ENCODE data around the gene DENND5B. TPM values are rescaled to one million over a fixed set of nuclear protein-coding genes. Genes with fewer than 3 reads are reported as not detected.

The DENND5B gene
- total RNA-seq (2022) = 18.6 and 26.7 TPM in 2 replicates
- Bru-seq, nascent RNA = percentile 86 among the genes with signal in this experiment
- percentile 86 among the genes with signal in this experiment for BruChase-seq, experiment 1, labeled RNA remaining after a 6-hour chase
- BruChase-seq, experiment 2, labeled RNA remaining after a 2-hour chase = percentile 85 among the genes with signal in this experiment
- long read RNA-seq, full-length matches to known transcripts = 1 of 25 reads
- long read RNA-seq, partial matches to known transcripts = 13 of 25 reads
- long read RNA-seq, other reads (novel, unspliced or antisense) = 11 of 25 reads

GRCh38 chr12:31590642-31591379 is at the start of gene DENND5B:
TSS of gene DENND5B (minus strand) at chr12:31591136. CDS start at chr12:31590832, 304 bp downstream.
- intact Hi-C loops (cut with micrococcal nuclease) = loop anchor here (1.0 to 5.0 kb wide), 2 partner anchors 45 to 169 kb away; no protein-coding TSS in a partner anchor
- no TSS peak for BruUV-seq (replicated peaks)
- Mint-ChIP-seq H3K9me3 (ENCODE audit: unreplicated experiment) (no peaks in the 10 kb centered on the region), H3K27ac (ENCODE audit: low read depth, unreplicated experiment) (peak within 1 kb of the TSS; percentile 92), H3K4me1 (ENCODE audit: insufficient read depth, unreplicated experiment) (peaks cover 29% of the 10 kb centered on the region), H3K4me3 (ENCODE audit: unreplicated experiment) (peak within 1 kb of the TSS; percentile 96), H3K36me3 (ENCODE audit: insufficient read depth, unreplicated experiment) (peaks cover 6% of the 10 kb centered on the region), H3K27me3 (ENCODE audit: insufficient read depth, unreplicated experiment) (no peaks in the 10 kb centered on the region)
- ChIA-PET CTCF (interaction anchor here (0.5 to 1.5 kb wide), 7 partner anchors 12 to 187 kb away, joined by 3 to 5 read pairs (median 3); no protein-coding TSS in a partner anchor), POLR2A (interaction anchor here (0.6 to 4.8 kb wide), 32 partner anchors 8 to 516 kb away, joined by 3 to 119 read pairs (median 5); partner anchors contain the start of genes BICD1 and ETFBKMT)
- no peak for TF ChIP-seq CTCF (IDR thresholded peaks at IDR 0.05; ENCODE audit: unreplicated experiment)
- peak; percentile 42 for DNase-seq (ENCODE audit: unreplicated experiment)

GRCh38 chr12:31634620-31635019 is 43.7 kb upstream of the DENND5B start:
- peaks cover 5% of the 10 kb centered on the region for H3K36me3 Mint-ChIP-seq (ENCODE audit: insufficient read depth, unreplicated experiment)
- intact Hi-C loops (cut with micrococcal nuclease) = no loop called here
- TF ChIP-seq CTCF (IDR thresholded peaks at IDR 0.05; ENCODE audit: unreplicated experiment) = no peak
- ChIA-PET CTCF (interaction anchor here (0.6 to 3.0 kb wide), 4 partner anchors 153 to 1786 kb away, joined by 3 to 43 read pairs (median 4); no protein-coding TSS in a partner anchor), POLR2A (no interaction called here)
- no peak for DNase-seq (ENCODE audit: unreplicated experiment)
- H3K4me1 Mint-ChIP-seq (ENCODE audit: insufficient read depth, unreplicated experiment) = peaks cover 7% of the 10 kb centered on the region
- no peaks in the 10 kb centered on the region for H3K27me3 Mint-ChIP-seq (ENCODE audit: insufficient read depth, unreplicated experiment)
- no peak overlapping the region for H3K4me3 Mint-ChIP-seq (ENCODE audit: unreplicated experiment)
- H3K27ac Mint-ChIP-seq (ENCODE audit: low read depth, unreplicated experiment) = no peak overlapping the region
- no peaks in the 10 kb centered on the region for H3K9me3 Mint-ChIP-seq (ENCODE audit: unreplicated experiment)
- no TSS peak for BruUV-seq (replicated peaks)

- Mint-ChIP-seq H3K4me3 (ENCODE audit: unreplicated experiment) (no peak overlapping the region), H3K4me1 (ENCODE audit: insufficient read depth, unreplicated experiment) (peaks cover 7% of the 10 kb centered on the region), H3K36me3 (ENCODE audit: insufficient read depth, unreplicated experiment) (peaks cover 5% of the 10 kb centered on the region), H3K27ac (ENCODE audit: low read depth, unreplicated experiment) (no peak overlapping the region), H3K9me3 (ENCODE audit: unreplicated experiment) (no peaks in the 10 kb centered on the region), H3K27me3 (ENCODE audit: insufficient read depth, unreplicated experiment) (no peaks in the 10 kb centered on the region)
- no TSS peak for BruUV-seq (replicated peaks)
- ChIA-PET CTCF (interaction anchor here (0.5 to 3.0 kb wide), 6 partner anchors 8 to 679 kb away, joined by 3 to 15 read pairs (median 4); no protein-coding TSS in a partner anchor), POLR2A (no interaction called here)
- no peak for TF ChIP-seq CTCF (IDR thresholded peaks at IDR 0.05; ENCODE audit: unreplicated experiment)
- DNase-seq (ENCODE audit: unreplicated experiment) = no peak
- intact Hi-C loops (cut with micrococcal nuclease) = no loop called here
Measured at GRCh38 chr12:31633464-31633863, 42.5 kb upstream of the DENND5B start.

GRCh38 chr12:31631809-31632208 is 40.9 kb upstream of the DENND5B start:
- peaks cover 6% of the 10 kb centered on the region for H3K4me1 Mint-ChIP-seq (ENCODE audit: insufficient read depth, unreplicated experiment)
- no peak overlapping the region for H3K4me3 Mint-ChIP-seq (ENCODE audit: unreplicated experiment)
- BruUV-seq (replicated peaks) = no TSS peak
- no peak overlapping the region for H3K27ac Mint-ChIP-seq (ENCODE audit: low read depth, unreplicated experiment)
- TF ChIP-seq CTCF (IDR thresholded peaks at IDR 0.05; ENCODE audit: unreplicated experiment) = no peak
- ChIA-PET POLR2A (no interaction called here), CTCF (interaction anchor here (0.6 to 3.0 kb wide), 5 partner anchors 9 to 369 kb away, joined by 3 to 15 read pairs (median 3); no protein-coding TSS in a partner anchor)
- H3K27me3 Mint-ChIP-seq (ENCODE audit: insufficient read depth, unreplicated experiment) = no peaks in the 10 kb centered on the region
- peaks cover 5% of the 10 kb centered on the region for H3K36me3 Mint-ChIP-seq (ENCODE audit: insufficient read depth, unreplicated experiment)
- no peak for DNase-seq (ENCODE audit: unreplicated experiment)
- intact Hi-C loops (cut with micrococcal nuclease) = no loop called here
- H3K9me3 Mint-ChIP-seq (ENCODE audit: unreplicated experiment) = no peaks in the 10 kb centered on the region
